Neural progenitor cell (in vitro differentiated cells): ENCODE data around the gene SCGB2B2. TPM values are rescaled to one million over a fixed set of nuclear protein-coding genes. Genes with fewer than 3 reads are reported as not detected.
A peak's percentile ranks its signal among the peaks of the same experiment; 100 is the strongest.

Source experiments
- DNase-seq: peaks from one replicate; pipeline ENCODE4 v3.0.0-alpha.2; 2016; ENCODE audit warnings: low spot score
- H2AFZ ChIP-seq: fragments of 200-600 bp; sonication (generic); replicated peaks from 2 replicates; pipeline ENCODE4 v1.6.1; 2016; ENCODE audit warnings: antibody characterized with exemption
- H3F3A ChIP-seq: fragments of 200-600 bp; sonication (generic); 2 replicates; pipeline ENCODE4 v1.6.1; 2016; ENCODE audit warnings: antibody characterized with exemption, low read depth
- H3K27ac ChIP-seq: fragments of 200-600 bp; sonication (generic); 2 replicates; pipeline ENCODE4 v1.5.1; 2016; ENCODE audit warnings: mild to moderate bottlenecking
- H3K27me3 ChIP-seq: fragments of 200-600 bp; sonication (generic); 2 replicates; pipeline ENCODE4 v1.6.1; 2016; ENCODE audit warnings: mild to moderate bottlenecking, moderate library complexity
- H3K36me3 ChIP-seq: fragments of 200-600 bp; sonication (generic); 2 replicates; pipeline ENCODE4 v1.5.1; 2016
- H3K4me1 ChIP-seq: fragments of 200-600 bp; sonication (generic); 2 replicates; pipeline ENCODE4 v1.6.1; 2016; ENCODE audit warnings: mixed run types
- H3K4me2 ChIP-seq: fragments of 200-600 bp; sonication (generic); 2 replicates; pipeline ENCODE4 v1.6.1; 2016
- H3K4me3 ChIP-seq: fragments of 200-600 bp; sonication (generic); 2 replicates; pipeline ENCODE4 v1.5.1; 2016
- H3K79me2 ChIP-seq: fragments of 200-600 bp; sonication (generic); 2 replicates; pipeline ENCODE4 v1.6.1; 2016; ENCODE audit warnings: low read depth
- H3K9ac ChIP-seq: fragments of 200-600 bp; sonication (generic); 2 replicates; pipeline ENCODE4 v1.6.1; 2016
- H3K9me3 ChIP-seq: fragments of 200-600 bp; sonication (generic); 2 replicates; pipeline ENCODE4 v1.5.1; 2016; ENCODE audit warnings: low read depth
- H4K20me1 ChIP-seq: fragments of 200-600 bp; sonication (generic); 2 replicates; pipeline ENCODE4 v1.6.1; 2016; ENCODE audit warnings: low read depth
- H3K27ac Mint-ChIP-seq: 3 replicates; pipeline ENCODE4 v1.8.0; 2021; ENCODE audit warnings: mixed read lengths
- H3K27me3 Mint-ChIP-seq: 2 replicates; pipeline ENCODE4 v1.8.0; 2022; ENCODE audit warnings: low read depth, mild to moderate bottlenecking, inconsistent platforms, moderate library complexity, mixed read lengths; ENCODE audit not compliant: insufficient read depth
- H3K36me3 Mint-ChIP-seq: 3 replicates; pipeline ENCODE4 v1.8.0; 2021; ENCODE audit warnings: mixed read lengths
- H3K4me1 Mint-ChIP-seq: 3 replicates; pipeline ENCODE4 v1.8.0; 2021; ENCODE audit warnings: mixed read lengths
- H3K4me3 Mint-ChIP-seq: 3 replicates; pipeline ENCODE4 v1.8.0; 2021; ENCODE audit warnings: mild to moderate bottlenecking, moderate library complexity, mixed read lengths
- H3K9me3 Mint-ChIP-seq: 3 replicates; pipeline ENCODE4 v1.8.0; 2020; ENCODE audit warnings: mixed read lengths
- EZH2 ChIP-seq: fragments of 200-600 bp; sonication (generic); IDR thresholded peaks from 2 replicates; pipeline ENCODE4 v1.6.1; 2017; ENCODE audit warnings: antibody characterized with exemption, mild to moderate bottlenecking, moderate library complexity
- EZH2phosphoT487 ChIP-seq: fragments of 200-600 bp; sonication (generic); IDR thresholded peaks from 2 replicates; pipeline ENCODE4 v1.6.1; 2017; ENCODE audit warnings: antibody characterized with exemption
- total RNA-seq: library from RNA; depleted of rRNA; stranded (reverse); fragments of >200 nt; gene quantifications from 2 replicates; pipeline ENCODE4 v1.2.3, GENCODE V29; 2015; ENCODE audit warnings: low replicate concordance
- TF ChIP-seq, protein P1 (sequence below): fragments of 200-600 bp; sonication (generic); IDR thresholded peaks from 2 replicates; pipeline ENCODE4 v1.5.1; 2017; ENCODE audit warnings: antibody characterized with exemption, mild to moderate bottlenecking

The SCGB2B2 gene
- total RNA-seq, 1 donor from 2014 or later: not detected

DNA sequence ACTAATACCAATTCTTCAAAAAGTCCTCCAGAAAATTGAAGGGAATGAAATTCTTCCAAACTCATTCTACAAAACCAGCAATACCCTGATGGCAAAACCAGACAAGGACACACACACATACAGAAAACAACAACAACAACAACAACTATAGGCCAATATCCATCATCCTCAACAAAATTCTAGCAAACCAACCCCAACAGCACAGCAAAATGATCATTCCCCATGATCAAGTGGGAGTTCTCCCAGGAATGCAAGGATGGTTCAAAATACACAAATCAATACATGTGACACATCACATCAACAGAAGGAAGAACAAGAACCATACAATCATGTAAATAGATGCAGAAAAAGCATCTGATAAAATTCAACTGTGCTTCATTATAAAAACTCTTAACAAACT, 38.4 kb upstream of the SCGB2B2 start:
- Histone ChIP-seq H3F3A (no peaks in the 10 kb centered on the region), H3K9ac (no peak overlapping the region), H3K79me2 (no peaks in the 10 kb centered on the region), H3K27ac (no peak overlapping the region), H3K4me2 (no peak overlapping the region), H3K36me3 (peaks cover 6% of the 10 kb centered on the region), H3K27me3 (peaks cover 3% of the 10 kb centered on the region), H3K4me1 (no peaks in the 10 kb centered on the region), H3K9me3 (peaks cover 23% of the 10 kb centered on the region), H4K20me1 (no peaks in the 10 kb centered on the region), H2AFZ (no peak overlapping the region), H3K4me3 (no peak overlapping the region)
- Mint-ChIP-seq H3K27me3 (peaks cover 2% of the 10 kb centered on the region), H3K9me3 (peaks cover 49% of the 10 kb centered on the region), H3K27ac (no peak overlapping the region), H3K36me3 (peaks cover 6% of the 10 kb centered on the region), H3K4me1 (no peaks in the 10 kb centered on the region), H3K4me3 (no peak overlapping the region)
- no peak for DNase-seq
- TF ChIP-seq, protein P1, sequence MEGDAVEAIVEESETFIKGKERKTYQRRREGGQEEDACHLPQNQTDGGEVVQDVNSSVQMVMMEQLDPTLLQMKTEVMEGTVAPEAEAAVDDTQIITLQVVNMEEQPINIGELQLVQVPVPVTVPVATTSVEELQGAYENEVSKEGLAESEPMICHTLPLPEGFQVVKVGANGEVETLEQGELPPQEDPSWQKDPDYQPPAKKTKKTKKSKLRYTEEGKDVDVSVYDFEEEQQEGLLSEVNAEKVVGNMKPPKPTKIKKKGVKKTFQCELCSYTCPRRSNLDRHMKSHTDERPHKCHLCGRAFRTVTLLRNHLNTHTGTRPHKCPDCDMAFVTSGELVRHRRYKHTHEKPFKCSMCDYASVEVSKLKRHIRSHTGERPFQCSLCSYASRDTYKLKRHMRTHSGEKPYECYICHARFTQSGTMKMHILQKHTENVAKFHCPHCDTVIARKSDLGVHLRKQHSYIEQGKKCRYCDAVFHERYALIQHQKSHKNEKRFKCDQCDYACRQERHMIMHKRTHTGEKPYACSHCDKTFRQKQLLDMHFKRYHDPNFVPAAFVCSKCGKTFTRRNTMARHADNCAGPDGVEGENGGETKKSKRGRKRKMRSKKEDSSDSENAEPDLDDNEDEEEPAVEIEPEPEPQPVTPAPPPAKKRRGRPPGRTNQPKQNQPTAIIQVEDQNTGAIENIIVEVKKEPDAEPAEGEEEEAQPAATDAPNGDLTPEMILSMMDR: no peak
- no peak for TF ChIP-seq EZH2
- no peak for TF ChIP-seq EZH2phosphoT487

DNA sequence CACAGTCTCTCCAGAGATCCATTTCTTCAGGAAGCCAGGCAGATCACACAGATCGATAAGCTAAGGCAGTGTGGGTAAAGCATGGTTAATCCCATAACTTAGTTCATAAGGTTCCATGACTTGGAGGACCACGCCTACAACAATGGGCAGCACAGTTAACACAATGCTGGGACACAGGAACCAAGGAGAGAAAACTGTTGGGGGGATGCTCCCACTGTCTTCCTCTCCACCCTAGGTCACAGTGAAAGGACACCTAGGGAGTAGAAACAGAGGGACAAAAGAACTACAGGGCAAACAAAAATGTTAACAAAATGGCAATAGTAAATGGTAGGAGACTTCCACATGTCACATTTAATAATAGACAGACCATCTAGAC, 36.3 kb upstream of the SCGB2B2 start:
- peaks cover 52% of the 10 kb centered on the region for H3K9me3 Mint-ChIP-seq

DNA sequence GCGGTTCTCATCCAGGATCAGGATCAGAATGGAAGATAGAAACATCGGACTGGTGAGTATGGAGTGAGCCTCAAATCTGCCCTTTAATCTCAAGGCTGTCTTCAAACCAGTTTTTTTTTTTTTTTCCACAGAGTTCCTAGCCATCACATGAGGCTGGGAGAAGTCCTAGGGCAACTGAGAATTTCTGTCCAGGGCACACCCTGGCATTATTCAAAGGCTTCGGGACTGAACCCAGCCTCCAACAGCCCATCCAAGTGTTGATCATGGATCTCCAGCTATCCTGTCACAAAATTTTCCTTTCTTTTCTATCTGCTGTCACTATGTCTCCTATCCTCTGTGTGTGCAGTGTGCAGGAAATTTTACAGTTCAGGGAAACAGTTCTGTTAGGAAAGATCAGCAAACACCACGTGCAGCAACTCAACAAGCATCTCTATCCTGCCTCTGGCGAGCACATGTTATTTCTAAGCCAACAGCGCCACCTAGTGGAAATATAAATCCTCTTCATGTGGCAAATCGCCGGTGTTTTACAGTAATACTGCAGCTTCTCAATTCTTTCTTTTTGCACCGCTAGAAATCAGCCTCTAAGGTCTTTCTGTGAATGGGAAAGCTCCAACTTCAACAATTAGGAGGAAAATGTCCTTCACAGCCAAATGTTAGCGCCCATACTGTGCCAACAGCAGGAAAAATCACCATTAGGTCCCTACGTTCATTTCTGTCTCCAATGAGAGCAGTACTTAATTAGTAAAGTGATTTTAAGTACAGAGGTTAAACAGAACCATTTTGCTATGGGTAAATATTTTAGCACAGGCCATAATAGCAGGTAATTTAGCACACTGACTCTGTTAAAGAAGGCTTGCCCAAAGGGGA, 35.7 kb upstream of the SCGB2B2 start:
- Histone ChIP-seq H3K9ac (no peak overlapping the region), H3K27me3 (peaks cover 3% of the 10 kb centered on the region), H3K36me3 (peaks cover 6% of the 10 kb centered on the region), H3K9me3 (peaks cover 23% of the 10 kb centered on the region), H3F3A (no peaks in the 10 kb centered on the region), H2AFZ (no peak overlapping the region), H3K27ac (no peak overlapping the region), H3K79me2 (no peaks in the 10 kb centered on the region), H3K4me1 (no peaks in the 10 kb centered on the region), H3K4me3 (no peak overlapping the region), H4K20me1 (no peaks in the 10 kb centered on the region), H3K4me2 (no peak overlapping the region)
- no peaks in the 10 kb centered on the region for H3K4me1 Mint-ChIP-seq
- peaks cover 51% of the 10 kb centered on the region for H3K9me3 Mint-ChIP-seq
- H3K27me3 Mint-ChIP-seq: peaks cover 2% of the 10 kb centered on the region
- H3K36me3 Mint-ChIP-seq: peaks cover 6% of the 10 kb centered on the region
- TF ChIP-seq EZH2 (no peak), EZH2phosphoT487 (no peak)
- TF ChIP-seq, protein P1: peak; percentile 73
- H3K27ac Mint-ChIP-seq: no peak overlapping the region
- DNase-seq: peak; percentile 86
- H3K4me3 Mint-ChIP-seq: no peak overlapping the region

More for the DNA sequence above, 36.3 kb upstream of the SCGB2B2 start:
- no peaks in the 10 kb centered on the region for H3K4me1 ChIP-seq
- H3K36me3 ChIP-seq: peaks cover 6% of the 10 kb centered on the region
- H3K27ac ChIP-seq: no peak overlapping the region
- peaks cover 2% of the 10 kb centered on the region for H3K27me3 Mint-ChIP-seq
- H3K9ac ChIP-seq: no peak overlapping the region
- H2AFZ ChIP-seq: no peak overlapping the region
- H3K4me2 ChIP-seq: no peak overlapping the region
- DNase-seq: no peak
- no peak overlapping the region for H3K4me3 Mint-ChIP-seq
- no peak overlapping the region for H3K27ac Mint-ChIP-seq
- H3K36me3 Mint-ChIP-seq: peaks cover 6% of the 10 kb centered on the region
- H4K20me1 ChIP-seq: no peaks in the 10 kb centered on the region
- H3F3A ChIP-seq: no peaks in the 10 kb centered on the region
- H3K79me2 ChIP-seq: no peaks in the 10 kb centered on the region
- TF ChIP-seq EZH2 (no peak), EZH2phosphoT487 (no peak)
- TF ChIP-seq, protein P1: no peak
- no peak overlapping the region for H3K4me3 ChIP-seq
- peaks cover 23% of the 10 kb centered on the region for H3K9me3 ChIP-seq
- peaks cover 3% of the 10 kb centered on the region for H3K27me3 ChIP-seq
- no peaks in the 10 kb centered on the region for H3K4me1 Mint-ChIP-seq
